GM18870 (cell line): ENCODE data around the gene CDKN2A.
"Not testable (repeated sequence)": the region's sequence is repeated elsewhere in the genome, so short reads cannot be mapped to it uniquely, and the experiment has no call there.

Experiments
- ATAC-seq: cut with Tn5 transposase; IDR thresholded peaks from one replicate; pipeline ENCODE4 v1.9.1; 2021; ENCODE audit warnings: moderate library complexity; ENCODE audit not compliant: unreplicated experiment

Gene CDKN2A

DNA sequence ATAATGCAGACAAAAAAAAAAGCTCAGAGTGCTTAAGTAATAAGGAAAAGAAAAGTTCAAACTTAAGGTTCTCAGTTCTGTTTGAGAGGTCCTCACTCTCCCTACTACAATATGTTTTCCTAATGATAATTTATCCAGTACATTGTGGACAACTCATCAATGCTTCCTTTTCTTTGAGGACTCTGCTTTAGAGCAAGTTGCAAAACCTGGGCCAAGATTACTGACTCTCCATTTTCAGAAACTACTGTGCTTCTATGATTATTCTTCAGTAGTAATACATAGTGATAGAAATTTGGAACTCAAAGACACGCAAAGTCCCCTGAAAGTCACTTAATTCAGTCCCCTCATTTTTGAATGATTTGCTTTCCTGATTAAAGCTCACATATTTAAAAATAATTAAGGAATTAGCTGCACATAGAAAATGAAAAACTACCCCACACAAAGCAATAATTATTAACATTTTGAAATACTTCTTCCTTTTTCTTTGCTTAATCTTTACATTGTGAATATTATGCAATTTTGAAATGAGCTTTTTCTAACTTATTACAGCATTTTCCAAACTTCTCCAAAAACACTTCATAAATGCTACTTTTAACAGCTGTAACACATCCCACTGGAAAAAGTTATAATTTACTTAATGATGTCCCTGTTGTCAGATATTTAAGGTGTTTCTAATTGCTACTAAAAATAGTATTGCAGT, 11.2 kb downstream of the CDKN2A start:
- ATAC-seq, result no peak

DNA sequence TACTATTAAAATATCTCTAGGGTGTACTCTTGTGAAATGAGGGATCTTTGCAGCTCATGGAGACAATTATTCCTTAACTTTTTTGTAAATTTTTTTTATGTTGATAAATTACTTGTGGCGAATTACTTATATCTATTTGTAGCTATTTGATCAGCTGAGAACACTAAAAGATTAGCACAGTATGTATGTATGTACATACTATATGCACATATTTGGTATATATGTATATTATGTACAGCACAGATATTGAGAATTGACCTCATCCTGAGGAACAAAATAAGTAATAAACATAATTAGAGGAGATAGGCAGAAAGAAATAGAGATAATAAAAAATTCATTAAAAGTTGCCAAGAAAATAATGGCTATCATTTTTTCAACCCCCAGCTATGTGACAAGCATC, 11.8 kb downstream of the CDKN2A start:
- ATAC-seq, result no peak

DNA sequence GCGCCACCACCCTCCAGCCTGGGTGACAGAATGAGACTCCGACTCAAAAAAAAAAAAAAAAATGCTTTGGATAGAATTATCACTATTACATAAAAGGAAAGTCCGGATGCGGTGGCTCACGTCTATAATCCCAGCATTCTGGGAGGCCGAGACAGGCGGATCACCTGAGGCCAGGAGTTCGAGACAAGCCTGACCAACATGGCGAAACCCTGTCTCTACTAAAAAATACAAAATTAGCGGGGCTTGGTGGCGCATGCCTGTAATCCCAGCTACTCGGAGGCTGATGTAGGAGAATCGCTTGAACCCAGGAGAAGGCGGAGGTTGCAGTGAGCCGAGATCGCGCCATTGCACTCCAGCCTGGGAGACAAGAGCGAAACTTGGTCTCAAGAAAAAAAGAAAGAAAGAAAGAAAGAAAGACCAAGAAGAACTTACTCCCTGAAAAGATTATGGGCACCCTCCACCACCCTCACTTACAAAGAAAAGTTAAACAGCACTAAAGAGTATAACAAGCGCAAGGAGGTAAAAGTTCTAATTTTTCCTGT, 17.8 kb downstream of the CDKN2A start:
- no peak for ATAC-seq

DNA sequence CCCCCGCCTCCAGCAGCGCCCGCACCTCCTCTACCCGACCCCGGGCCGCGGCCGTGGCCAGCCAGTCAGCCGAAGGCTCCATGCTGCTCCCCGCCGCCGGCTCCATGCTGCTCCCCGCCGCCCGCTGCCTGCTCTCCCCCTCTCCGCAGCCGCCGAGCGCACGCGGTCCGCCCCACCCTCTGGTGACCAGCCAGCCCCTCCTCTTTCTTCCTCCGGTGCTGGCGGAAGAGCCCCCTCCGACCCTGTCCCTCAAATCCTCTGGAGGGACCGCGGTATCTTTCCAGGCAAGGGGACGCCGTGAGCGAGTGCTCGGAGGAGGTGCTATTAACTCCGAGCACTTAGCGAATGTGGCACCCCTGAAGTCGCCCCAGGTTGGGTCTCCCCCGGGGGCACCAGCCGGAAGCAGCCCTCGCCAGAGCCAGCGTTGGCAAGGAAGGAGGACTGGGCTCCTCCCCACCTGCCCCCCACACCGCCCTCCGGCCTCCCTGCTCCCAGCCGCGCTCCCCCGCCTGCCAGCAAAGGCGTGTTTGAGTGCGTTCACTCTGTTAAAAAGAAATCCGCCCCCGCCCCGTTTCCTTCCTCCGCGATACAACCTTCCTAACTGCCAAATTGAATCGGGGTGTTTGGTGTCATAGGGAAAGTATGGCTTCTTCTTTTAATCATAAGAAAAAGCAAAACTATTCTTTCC, 19.3 kb downstream of the CDKN2A start:
- peak; percentile 54 for ATAC-seq

DNA sequence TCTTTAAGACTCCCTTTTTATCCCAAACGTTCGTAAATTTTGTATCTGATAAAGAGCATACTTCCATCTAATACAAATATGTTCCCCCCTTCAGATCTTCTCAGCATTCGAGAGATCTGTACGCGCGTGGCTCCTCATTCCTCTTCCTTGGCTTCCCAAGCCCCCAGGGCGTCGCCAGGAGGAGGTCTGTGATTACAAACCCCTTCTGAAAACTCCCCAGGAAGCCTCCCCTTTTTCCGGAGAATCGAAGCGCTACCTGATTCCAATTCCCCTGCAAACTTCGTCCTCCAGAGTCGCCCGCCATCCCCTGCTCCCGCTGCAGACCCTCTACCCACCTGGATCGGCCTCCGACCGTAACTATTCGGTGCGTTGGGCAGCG, 19.9 kb downstream of the CDKN2A start:
- no peak for ATAC-seq

DNA sequence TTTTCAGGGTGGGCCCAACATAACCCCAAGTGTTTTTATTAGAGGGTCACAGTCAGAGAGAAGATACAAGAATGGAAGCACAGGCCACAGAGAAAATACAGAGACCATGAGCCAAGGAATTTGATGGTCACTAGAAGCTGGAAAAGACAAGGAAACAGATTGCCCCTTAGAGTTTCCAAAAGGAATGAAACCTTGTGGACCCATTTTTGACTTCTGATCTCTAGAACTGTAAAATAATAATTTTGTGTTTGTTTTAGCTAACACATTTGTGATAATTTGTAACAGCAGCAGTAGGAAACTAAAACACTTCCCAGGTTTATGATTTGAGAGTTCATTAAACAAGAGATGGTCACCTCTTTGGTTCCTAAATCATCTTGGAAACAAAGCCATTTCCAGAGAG, 21.8 kb downstream of the CDKN2A start:
- ATAC-seq, result no peak

DNA sequence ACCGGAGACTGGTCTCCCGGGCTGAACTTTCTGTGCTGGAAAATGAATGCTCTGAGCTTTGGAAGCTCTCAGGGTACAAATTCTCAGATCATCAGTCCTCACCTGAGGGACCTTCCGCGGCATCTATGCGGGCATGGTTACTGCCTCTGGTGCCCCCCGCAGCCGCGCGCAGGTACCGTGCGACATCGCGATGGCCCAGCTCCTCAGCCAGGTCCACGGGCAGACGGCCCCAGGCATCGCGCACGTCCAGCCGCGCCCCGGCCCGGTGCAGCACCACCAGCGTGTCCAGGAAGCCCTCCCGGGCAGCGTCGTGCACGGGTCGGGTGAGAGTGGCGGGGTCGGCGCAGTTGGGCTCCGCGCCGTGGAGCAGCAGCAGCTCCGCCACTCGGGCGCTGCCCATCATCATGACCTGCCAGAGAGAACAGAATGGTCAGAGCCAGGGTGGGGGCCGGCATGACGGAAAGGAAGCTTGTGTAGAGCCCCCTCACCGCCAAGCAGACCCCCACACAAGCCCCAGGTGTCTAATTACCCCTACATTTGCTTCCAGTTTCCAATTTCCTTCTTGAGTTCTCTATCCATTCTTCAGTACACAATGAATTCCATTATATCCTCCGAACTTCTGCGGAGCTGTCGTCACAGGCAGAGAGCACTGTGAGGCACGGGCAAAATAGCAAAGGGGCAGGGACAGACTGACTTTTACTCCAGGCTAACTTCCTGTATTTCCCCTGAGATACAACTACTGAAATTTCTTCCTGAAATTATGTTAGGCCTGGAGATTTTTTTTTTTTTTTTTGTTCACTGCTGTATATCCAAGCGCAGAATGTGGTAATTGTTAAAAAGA, 23.2 kb downstream of the CDKN2A start:
- no peak for ATAC-seq

DNA sequence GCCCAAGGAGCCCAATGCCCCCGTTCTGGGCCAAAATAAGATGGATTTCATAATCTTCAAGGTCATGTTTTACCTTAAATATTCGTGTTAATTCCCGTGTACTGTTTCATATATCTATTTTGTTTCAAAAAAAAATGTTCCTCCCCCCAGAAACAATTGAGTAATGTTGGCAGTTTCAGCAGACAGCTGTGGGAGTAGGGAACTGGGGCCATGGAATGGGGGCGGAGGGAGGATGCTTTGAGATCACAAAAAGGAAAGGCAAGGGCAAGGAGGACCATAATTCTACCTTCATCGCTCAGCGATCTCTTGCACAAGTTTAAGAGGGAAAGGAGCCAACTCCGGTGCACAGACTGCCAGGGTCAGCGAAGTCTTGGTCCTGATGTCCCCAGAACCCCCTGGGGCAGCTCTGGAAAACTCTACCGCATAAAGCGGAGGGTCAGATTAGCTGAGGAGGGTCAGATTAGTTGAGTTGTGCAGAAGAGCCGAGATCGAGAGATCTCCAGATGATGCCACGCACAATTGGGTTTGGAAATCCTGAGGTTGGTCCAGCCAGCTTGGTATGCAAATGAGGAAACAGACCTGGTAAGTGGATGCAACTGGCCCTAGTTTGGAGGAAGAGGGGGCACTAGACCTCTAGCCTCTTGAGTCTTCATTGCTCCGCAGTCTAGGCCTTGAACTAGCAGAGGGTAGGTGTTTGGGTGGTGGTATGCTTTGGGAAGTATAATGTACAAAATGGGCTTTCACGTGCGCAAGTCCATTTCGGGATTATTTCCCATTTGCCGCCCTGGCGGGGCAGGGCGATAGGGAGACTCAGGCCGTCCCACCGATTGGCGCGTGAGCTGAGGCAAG, 24.0 kb downstream of the CDKN2A start:
- no peak for ATAC-seq

DNA sequence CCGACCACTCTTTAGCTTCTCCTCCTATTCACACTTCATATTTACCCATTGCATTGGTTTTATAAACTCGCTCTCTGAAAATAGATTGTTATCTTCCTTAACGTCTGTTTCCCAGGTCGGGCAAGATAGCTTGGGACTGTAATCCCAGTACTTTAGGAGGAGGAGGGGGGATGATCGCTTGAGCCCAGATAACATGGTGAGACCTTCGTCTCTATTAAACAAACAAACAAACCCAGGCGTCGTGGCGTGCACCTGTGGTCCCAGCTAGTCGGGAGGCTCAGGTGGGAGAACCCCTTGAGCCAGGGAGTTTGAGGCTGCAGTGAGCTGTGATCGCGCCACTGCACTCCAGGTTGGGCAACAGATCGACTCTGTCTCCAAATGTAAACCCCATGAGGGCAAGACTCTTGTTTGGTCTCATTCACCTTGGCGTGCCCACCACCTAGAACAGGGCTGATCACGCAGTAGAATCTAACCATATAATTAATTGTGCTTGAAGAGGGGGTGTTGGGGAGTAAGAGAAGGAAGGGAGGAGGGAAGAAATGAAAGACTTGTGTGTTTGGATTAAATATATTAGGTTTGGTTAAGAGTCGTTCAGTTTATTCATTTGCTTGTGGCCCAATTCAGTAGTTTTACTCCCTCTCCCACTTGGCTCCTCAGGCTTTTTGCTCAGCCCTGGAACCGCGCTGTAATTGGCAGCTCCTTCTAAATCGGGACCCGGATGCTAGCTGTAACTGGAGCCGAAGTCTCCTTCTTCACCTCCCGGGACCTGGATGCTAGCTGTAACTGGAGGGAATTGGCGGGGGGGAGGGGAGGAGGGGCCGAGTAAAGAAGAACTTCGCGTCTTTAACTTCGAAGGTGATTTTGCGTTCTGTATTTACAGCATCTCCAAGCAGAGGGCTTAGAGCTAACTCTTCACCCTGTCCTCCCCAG, 24.9 kb downstream of the CDKN2A start:
- no peak for ATAC-seq

DNA sequence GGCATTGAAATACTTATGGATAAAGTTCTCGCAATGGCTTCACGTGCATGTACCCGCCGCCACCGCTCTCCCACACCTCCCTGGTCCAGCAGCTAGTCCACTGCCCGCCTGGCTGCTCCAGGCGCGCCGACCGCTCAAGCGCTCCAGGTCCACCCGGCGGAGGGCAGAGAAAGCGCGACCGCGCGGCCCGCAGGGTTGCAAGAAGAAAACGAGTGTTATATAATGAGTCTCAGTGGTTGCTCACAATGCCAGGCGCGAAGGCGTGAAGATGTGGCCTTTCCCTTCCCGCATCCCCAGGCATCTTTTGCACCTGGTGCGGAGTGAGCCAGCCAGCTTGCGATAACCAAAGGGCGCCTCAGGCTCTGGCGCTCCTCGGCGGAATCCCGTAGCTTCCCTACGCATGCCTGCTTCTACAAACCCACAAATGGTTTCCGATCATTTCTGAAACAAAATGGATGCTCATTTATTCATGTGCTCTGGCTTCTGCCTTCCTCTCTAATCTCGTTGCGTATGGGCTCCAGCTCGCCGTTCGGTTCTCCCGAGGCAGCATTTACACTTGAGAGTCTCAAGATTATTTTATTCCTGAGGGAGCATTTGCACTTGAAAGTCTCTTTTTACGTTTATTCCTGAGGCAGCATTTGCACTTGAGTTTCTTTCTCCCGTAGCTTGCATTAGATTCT, 25.7 kb downstream of the CDKN2A start:
- no peak for ATAC-seq

DNA sequence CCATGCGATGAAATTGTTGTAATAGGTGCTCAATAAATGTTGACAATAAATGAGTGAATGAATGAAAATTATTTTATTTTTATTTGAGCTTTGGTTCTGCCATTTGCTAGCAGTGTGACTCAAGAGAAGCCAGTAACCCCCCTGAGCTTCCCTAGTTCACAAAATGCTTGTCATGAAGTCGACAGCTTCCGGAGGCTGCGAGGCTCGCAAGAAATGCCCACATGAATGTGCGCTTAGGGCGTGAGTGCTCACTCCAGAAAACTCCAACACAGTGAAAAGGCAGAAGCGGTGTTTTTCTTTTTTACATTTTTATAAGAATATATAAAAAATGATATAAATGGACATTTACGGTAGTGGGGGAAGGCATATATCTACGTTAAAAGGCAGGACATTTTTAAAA, 26.5 kb downstream of the CDKN2A start:
- ATAC-seq, result no peak

DNA sequence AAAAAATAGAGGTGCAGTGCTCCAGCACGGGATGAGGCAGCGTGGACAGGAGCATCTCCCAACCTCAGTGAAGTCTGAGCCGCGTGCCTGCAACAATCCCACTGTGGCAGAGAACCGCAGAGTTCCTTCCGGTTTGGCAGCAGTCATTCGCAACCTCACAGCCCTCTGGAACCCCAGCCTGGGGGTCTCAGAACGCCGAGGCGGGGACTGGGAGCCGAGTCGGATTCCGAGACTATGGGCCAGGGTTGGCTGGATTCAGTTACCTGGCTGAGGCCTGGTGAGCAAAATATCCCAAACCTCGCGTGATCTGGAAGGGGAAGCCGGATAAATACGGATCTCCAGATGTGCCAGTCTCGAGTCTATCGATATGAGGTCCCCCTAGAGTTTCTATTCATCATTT, 27.0 kb downstream of the CDKN2A start:
- no peak for ATAC-seq

DNA sequence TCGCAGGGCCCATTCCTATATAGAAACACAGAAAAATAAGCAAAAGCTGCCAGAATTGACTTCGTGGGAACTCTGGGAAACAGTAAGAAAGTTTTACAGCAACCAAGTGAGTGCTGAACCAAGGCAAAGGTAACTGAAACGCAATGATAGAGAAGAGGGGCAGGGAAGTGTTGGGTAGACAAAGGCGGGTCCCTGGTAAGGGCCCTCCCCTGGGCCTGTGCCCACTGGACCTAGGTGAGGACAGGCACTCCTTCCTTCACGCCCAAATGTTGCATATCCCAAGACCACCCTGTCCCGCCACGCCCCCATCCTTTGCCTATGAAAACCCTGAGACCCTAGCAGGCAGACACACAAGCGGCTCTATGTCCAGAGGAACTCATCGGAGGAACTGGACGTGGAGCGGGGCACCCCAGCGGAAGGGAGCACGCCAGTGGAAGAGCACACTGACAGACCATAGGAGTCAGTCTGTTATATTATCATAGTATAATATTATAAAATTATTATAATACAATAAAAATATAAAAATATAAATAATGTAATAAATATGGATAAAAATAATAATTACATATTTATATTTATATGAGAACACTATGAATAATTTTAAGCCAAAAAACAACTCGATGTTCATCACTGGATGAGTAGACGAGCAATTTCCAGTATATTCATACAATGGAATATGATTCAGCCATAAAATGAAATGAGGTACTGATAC, 27.9 kb downstream of the CDKN2A start:
- ATAC-seq, result no peak

DNA sequence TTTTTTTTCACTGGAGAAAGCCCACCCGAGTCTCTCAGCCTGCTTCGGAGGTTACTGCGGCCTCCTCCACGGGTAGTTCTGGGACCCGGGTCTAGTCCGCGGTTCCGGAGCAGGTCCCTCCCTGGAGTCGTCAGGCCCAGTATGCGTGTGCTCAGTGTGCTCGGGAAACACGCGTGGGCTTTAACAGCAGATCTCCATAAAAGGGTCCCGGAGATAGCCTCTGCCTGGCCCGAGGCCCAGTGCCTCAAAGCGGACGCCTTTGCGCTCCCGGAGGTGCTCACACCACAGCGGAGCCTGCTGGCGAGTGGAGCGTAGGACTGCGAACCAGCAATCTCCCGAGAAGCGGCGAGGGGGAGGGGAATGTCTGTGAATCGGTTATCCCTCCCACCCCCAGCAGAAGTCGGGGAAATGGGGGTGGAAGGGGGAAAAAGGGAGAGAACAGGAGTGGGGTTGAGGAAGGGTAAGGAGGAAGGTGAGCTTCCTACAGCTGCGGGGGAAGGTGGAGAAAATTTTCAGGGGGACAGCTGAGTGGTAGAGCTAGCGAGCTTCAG, 28.7 kb downstream of the CDKN2A start:
- ATAC-seq, result peak; percentile 49

DNA sequence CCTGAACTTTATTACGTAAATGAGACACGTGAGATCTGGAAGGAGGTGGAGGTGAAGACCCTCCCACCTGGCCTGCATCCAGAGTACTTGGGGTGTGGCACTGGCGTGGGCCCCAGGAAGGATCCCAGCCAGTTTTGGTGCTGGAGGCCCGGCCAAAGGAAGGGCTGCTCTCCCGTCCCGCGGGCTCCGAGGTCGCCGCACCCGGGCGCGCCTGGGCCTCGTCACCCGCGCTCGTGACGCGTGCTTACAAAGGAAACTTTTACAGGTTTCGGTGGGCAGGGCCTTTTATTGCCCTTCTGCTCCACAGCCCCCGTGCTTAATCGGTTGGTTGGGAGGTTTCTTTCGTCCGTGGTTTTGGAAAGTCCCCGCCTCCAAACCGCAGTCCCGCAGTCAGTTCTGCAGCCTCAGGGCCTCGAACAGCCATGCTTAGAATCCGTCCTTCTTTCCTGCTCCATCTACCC, 29.2 kb downstream of the CDKN2A start:
- ATAC-seq, result peak; percentile 57

DNA sequence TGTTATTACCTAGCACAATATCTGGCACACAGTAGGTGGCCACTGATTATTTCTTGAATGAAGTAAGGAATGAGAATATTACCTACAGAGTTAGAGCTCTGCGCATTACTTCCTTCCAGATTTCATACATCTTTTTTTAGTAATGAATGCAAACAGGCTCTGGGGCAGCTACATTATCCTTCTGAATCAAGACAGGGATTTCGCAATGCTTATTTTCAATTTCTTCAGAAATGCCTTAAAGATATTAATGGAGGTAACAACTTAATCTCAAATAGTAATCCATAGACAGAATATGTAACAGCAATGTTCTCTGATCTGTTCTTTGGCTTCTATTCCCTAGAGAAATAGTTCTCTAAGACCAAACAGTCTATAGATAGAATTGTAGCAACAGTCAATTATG, 32.6 kb downstream of the CDKN2A start:
- ATAC-seq, result no peak

DNA sequence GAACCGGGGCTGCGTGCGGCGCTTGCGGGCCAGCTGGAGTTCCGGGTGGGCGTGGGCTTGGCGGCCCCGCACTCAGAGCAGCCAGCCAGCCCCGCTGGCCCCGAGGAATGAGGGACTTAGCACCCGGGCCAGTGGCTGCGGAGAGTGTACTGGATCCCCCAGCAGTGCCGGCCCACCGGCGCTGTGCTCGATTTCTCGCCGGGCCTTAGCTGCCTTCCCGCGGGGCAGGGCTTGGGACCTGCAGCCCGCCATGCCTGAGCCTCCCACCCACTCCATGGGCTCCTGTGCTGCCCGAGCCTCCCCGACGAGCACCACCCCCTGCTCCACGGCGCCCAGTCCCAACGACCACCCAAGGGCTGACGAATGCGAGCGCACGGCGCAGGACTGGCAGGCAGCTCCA, 34.9 kb downstream of the CDKN2A start:
- not testable (repeated sequence) for ATAC-seq

DNA sequence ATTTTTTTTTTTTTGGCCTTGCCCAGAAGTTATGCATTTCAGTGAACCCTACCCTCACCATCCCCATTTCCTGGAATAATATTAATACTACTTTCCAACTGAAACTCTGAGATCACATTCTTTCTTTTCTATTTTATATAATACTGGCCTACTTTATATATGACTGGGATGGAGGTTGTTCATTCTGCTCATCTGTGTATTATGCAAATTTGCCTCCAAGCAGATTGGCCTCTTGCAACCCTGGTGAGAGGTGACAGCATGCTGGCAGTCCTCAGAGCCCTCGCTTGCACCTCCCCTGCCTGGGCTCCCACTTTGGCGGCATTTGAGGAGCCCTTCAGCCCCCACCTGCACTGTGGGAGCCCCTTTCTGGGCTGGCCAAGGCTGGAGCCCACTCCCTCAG, 35.4 kb downstream of the CDKN2A start:
- no peak for ATAC-seq
